ENCODE data around the gene ANKMY1.

Gene ANKMY1

DNA sequence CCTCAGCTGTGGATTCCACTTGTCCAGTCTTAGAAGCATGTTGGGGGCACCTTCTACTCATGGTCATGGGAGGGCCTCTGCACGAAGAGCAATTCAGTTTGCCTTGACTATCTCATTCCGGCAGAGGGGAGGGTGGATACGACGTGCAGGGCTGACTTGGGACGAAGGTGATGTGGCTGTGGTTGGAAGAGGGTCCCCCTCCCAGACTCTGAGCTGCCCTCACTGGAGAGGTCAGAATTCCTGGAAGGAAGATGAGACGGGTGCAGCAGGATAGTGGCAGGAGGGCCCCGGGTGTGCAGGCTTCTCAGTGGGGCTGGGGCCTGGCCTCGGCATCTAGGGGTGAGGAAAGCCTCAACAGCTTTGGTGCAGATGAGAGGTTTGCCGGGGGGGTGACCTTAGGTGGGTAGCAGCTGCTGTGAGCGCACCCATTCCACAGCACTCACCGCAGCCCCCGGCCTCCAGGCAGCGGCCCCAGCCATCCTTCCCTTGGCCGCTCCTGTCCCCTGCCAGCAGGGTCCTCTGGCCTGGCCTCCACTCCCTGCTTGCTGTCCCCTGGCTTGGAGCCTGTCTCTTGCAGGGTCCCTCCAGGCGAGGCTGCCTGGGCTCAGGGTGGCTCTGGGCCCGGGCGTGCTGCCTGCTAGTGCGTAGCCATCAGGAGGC is 13.7 kb upstream of the ANKMY1 start:
- no peak for DNase-seq (ENCODE audit: low read depth)
- TF ChIP-seq, protein P1, sequence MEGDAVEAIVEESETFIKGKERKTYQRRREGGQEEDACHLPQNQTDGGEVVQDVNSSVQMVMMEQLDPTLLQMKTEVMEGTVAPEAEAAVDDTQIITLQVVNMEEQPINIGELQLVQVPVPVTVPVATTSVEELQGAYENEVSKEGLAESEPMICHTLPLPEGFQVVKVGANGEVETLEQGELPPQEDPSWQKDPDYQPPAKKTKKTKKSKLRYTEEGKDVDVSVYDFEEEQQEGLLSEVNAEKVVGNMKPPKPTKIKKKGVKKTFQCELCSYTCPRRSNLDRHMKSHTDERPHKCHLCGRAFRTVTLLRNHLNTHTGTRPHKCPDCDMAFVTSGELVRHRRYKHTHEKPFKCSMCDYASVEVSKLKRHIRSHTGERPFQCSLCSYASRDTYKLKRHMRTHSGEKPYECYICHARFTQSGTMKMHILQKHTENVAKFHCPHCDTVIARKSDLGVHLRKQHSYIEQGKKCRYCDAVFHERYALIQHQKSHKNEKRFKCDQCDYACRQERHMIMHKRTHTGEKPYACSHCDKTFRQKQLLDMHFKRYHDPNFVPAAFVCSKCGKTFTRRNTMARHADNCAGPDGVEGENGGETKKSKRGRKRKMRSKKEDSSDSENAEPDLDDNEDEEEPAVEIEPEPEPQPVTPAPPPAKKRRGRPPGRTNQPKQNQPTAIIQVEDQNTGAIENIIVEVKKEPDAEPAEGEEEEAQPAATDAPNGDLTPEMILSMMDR (conservative IDR thresholded peaks at IDR 0.05; ENCODE audit: control insufficient read depth, insufficient read depth, low read depth, low read length), result no peak
- no peak overlapping the region for H3K4me3 ChIP-seq (ENCODE audit: control insufficient read depth, low read depth, low read length)

DNA sequence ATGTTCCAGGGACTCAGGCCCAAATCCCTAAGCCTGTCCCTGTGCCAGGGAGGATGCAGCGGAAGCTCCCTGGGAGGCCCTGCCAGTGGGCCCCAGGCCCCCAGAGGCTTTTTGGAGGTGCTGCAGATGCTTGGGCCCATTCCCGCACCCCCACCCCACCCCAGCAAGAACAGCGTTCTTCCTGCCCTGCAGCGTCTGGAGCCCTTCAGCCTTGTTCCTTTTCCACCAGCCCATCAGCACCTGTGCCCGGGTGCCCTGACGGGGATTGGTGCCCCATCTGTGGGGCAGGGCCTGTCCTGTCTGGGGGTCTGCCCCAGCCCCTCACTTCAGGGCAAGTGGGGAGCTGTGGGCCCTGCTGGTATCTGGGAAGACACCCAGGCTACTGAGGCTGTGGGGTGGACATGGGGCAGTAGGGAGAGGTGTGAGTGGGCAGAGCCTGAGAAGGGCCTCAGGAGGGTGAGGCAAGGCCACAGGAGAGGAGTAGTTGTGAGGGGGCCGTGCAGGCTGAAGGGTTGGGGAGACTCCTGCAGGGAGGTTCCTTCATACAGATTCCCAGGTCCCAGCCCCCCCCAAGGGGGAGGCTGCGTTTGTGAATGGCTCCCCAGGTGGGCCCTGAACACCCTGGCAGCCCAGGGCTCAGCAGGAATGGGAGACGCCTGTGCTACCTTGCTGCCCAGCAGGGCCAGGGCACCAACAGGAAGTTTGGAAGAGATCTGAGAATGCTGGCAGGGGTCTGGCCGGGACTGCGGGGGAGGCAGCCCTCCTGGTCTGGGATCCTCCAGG is 12.9 kb upstream of the ANKMY1 start:
- no peak overlapping the region for H3K4me3 ChIP-seq (ENCODE audit: control insufficient read depth, low read depth, low read length)
- TF ChIP-seq, protein P1 (conservative IDR thresholded peaks at IDR 0.05; ENCODE audit: control insufficient read depth, insufficient read depth, low read depth, low read length), result no peak
- DNase-seq (ENCODE audit: low read depth), result no peak

- DNase-seq (ENCODE audit: low read depth), result no peak
- no peak overlapping the region for H3K4me3 ChIP-seq (ENCODE audit: control insufficient read depth, low read depth, low read length)
- TF ChIP-seq, protein P1 (conservative IDR thresholded peaks at IDR 0.05; ENCODE audit: control insufficient read depth, insufficient read depth, low read depth, low read length), result no peak
Measured at GRCh38 chr2:240569998-240570530, 12.3 kb upstream of the ANKMY1 start.

- TF ChIP-seq, protein P1 (conservative IDR thresholded peaks at IDR 0.05; ENCODE audit: control insufficient read depth, insufficient read depth, low read depth, low read length), result no peak
- peak overlapping the region; percentile 46 for H3K4me3 ChIP-seq (ENCODE audit: control insufficient read depth, low read depth, low read length)
- no peak for DNase-seq (ENCODE audit: low read depth)
Measured at GRCh38 chr2:240569523-240569997, 11.8 kb upstream of the ANKMY1 start.

GRCh38 chr2:240568678-240569522 is 11.1 kb upstream of the ANKMY1 start:
- TF ChIP-seq, protein P1 (conservative IDR thresholded peaks at IDR 0.05; ENCODE audit: control insufficient read depth, insufficient read depth, low read depth, low read length), result no peak
- H3K4me3 ChIP-seq (ENCODE audit: control insufficient read depth, low read depth, low read length), result peak overlapping the region; percentile 46
- peak; percentile 58 for DNase-seq (ENCODE audit: low read depth)

Data from fibroblast of mammary gland (primary cell).